Immature natural killer cell (primary cell): ENCODE measurements around the gene TMEM59. TPM values are rescaled to one million over a fixed set of nuclear protein-coding genes. Genes with fewer than 3 reads are reported as not detected.
"Not testable (repeated sequence)": the region's sequence is repeated elsewhere in the genome, so short reads cannot be mapped to it uniquely, and the experiment has no call there.

Experiments used
- DNase-seq, 3 donors: peaks; one replicate each; pipeline ENCODE4 v3.0.0; 2022; ENCODE audit warnings: mixed read lengths in 1 of 3
- H3K27ac Mint-ChIP-seq, 6 donors: one replicate each; pipeline ENCODE4 v1.8.0; 2020; ENCODE audit warnings: mixed read lengths in 6 of 6, mild to moderate bottlenecking in 5 of 6, inconsistent platforms in 4 of 6, moderate library complexity in 3 of 6
- H3K27me3 Mint-ChIP-seq, 3 donors: one replicate each; pipeline ENCODE4 v1.8.0; 2020 to 2021; ENCODE audit warnings: low read depth in 3 of 3, mild to moderate bottlenecking in 3 of 3, mixed read lengths in 3 of 3, moderate library complexity in 3 of 3, inconsistent platforms in 1 of 3
- H3K36me3 Mint-ChIP-seq, 3 donors: one replicate each; pipeline ENCODE4 v1.8.0; 2020; ENCODE audit warnings: mixed read lengths in 3 of 3, inconsistent platforms in 2 of 3, mild to moderate bottlenecking in 2 of 3
- H3K4me1 Mint-ChIP-seq, 2 donors: one replicate each; pipeline ENCODE4 v1.8.0; 2020; ENCODE audit warnings: inconsistent platforms in 2 of 2, mild to moderate bottlenecking in 2 of 2, mixed read lengths in 2 of 2, moderate library complexity in 1 of 2
- H3K4me3 Mint-ChIP-seq, 5 donors: one replicate each; pipeline ENCODE4 v1.8.0; 2020; ENCODE audit warnings: mild to moderate bottlenecking in 5 of 5, mixed read lengths in 5 of 5, inconsistent platforms in 3 of 5, moderate library complexity in 3 of 5
- H3K9me3 Mint-ChIP-seq, 6 donors: one replicate each; pipeline ENCODE4 v1.8.0; 2020; ENCODE audit warnings: mild to moderate bottlenecking in 6 of 6, mixed read lengths in 6 of 6, inconsistent platforms in 4 of 6, moderate library complexity in 3 of 6
- polyA plus RNA-seq, 3 donors: library from polyadenylated mRNA; unstranded; fragments of 300-500 nt; fragmentation: Illumina TruSeq; gene quantifications; one replicate each; pipeline ENCODE4 v1.2.3, GENCODE V29; 2021

TMEM59 gene
- polyA plus RNA-seq, 3 donors from 2014 or later, result 633 to 969 (median 938) TPM

DNA sequence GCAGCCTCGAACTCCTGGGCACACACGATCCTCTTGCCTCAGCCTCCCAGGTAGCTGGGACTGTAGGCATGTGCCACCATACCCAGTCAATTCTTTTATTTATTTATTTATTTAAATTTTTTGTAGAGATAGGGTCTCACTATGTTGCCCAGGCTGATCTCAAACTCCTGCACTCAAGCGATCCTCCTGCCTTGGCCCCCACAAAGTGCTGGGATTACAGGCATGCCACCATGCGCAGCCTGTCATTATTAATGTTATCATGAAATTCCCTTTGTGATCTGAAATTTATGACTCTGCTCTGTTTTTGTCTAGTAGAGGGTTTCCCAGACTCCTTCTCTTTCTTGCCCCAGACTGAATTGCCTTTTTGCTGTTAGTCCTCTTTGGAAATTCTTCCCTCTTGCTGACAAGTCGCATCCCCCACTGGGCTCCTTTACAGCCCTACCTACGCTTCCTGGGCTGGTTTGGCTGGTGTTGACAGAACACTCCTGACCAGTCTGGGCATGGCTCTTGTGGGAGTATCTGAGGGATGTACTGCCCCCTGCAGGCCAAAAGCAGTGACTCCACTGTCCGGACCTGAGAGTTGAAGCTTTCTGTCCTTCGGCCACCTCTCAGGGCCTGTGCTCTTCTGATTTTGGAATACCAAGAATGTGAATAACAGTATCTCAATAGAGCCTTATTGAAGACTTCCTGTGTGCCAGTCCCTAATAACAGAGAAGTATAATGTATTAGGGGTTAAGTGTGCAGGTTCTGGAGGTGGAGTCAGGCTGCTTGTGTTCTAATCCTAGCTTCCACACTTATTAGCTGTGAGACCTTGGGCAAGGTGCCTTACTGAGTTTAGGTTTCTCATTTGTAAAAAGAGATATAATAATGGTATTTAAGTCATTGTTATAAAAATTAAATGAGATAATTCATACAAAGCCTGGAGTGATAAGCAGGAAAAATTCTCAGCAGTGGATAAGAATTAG, 28.6 kb upstream of the TMEM59 start:
- DNase-seq, result peak; percentile 19 to 42 (median 34)
- Mint-ChIP-seq H3K36me3 (peaks cover 0 to 4% (median 0%) of the 10 kb centered on the region in 3 donors), H3K4me3 (no peak overlapping the region), H3K27ac (no peak overlapping the region), H3K4me1 (peaks cover 0 to 5% of the 10 kb centered on the region in 2 donors), H3K27me3 (no peaks in the 10 kb centered on the region), H3K9me3 (no peaks in the 10 kb centered on the region)

DNA sequence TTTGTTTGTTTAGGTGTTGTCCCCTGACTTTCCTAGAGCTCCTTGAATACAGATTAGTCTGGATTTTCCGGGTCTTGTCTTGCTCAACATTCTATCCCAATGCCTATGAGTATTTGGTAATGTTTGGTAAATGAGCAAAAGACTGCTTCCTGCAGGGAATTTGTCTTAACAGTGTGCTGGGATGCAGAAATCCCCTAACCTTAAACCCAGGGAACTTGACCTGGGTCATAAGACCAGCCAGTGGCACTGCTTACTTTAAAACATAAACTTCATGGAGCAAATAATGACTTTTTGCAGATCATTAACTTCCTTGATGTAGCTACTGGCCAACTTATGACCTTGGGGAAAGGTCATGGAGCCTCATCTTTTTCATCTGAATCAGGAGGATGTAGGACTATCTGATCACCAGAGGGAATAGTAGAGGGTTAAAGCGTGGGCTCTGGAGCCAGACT, 27.6 kb upstream of the TMEM59 start:
- peaks cover 0 to 4% (median 0%) of the 10 kb centered on the region in 3 donors for H3K36me3 Mint-ChIP-seq
- no peaks in the 10 kb centered on the region for H3K9me3 Mint-ChIP-seq
- no peak overlapping the region for H3K4me3 Mint-ChIP-seq
- H3K4me1 Mint-ChIP-seq, result peaks cover 0 to 5% of the 10 kb centered on the region in 2 donors
- DNase-seq, result no peak
- H3K27ac Mint-ChIP-seq, result no peak overlapping the region
- no peaks in the 10 kb centered on the region for H3K27me3 Mint-ChIP-seq

DNA sequence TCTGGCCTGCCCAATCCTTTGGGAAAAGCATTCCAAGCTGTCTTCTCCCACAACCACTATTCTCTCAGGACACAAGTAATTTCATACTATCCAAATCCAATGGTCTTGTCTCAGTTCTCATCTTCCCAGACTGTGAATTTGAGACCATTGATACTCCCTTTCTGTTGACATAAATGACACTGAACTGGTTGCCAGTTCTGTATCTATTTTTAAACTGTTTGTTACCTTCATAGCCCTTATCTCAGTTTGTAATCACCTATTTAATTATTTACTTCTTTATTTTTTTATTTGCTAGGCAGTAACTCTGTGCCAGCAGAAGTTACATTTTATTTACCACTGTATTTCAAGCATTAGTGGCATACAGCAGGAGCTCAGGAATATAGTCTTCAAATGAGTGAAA, 24.4 kb upstream of the TMEM59 start:
- no peak overlapping the region for H3K27ac Mint-ChIP-seq
- H3K27me3 Mint-ChIP-seq, result no peaks in the 10 kb centered on the region
- H3K4me3 Mint-ChIP-seq, result no peak overlapping the region
- H3K36me3 Mint-ChIP-seq, result peaks cover 0 to 4% (median 0%) of the 10 kb centered on the region in 3 donors
- DNase-seq, result no peak
- no peaks in the 10 kb centered on the region for H3K9me3 Mint-ChIP-seq
- peaks cover 0 to 5% of the 10 kb centered on the region in 2 donors for H3K4me1 Mint-ChIP-seq

DNA sequence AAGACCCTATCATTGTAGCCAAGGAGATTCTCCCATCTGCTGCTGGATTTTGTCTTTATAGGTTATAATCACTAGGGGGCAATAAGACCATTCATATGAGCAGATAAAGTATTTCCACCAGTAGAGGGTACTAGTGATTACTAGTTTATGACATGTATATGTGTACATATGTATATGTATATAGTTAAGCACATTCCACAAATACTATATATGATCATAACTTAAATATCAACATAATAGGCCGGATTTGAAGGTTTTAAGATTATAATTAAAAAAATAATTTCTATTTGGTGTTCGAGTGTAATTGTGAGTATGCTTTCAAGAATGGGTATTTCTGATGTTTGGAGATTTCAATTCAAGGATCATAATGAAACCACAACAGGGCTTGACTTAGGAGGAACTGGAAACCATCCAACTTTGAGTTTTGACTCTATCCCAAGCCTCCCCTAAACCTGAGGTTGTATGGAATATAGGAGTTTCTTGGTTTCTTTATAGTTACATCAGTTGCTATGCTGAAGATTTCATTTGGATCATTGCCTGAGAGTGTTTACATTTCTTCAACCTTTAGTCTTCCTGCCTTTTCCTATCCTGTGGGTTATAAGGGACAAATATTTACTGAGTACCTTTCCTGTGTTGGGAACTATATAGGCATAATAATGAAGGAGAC, 17.3 kb upstream of the TMEM59 start:
- Mint-ChIP-seq H3K4me1 (no peaks in the 10 kb centered on the region), H3K4me3 (no peak overlapping the region), H3K27me3 (no peaks in the 10 kb centered on the region), H3K36me3 (peaks cover 3 to 7% (median 4%) of the 10 kb centered on the region in 3 donors), H3K9me3 (no peaks in the 10 kb centered on the region), H3K27ac (peak overlapping the region in 1 of 6 donors; percentile 61)
- peak; percentile 42 to 59 (median 45) for DNase-seq

DNA sequence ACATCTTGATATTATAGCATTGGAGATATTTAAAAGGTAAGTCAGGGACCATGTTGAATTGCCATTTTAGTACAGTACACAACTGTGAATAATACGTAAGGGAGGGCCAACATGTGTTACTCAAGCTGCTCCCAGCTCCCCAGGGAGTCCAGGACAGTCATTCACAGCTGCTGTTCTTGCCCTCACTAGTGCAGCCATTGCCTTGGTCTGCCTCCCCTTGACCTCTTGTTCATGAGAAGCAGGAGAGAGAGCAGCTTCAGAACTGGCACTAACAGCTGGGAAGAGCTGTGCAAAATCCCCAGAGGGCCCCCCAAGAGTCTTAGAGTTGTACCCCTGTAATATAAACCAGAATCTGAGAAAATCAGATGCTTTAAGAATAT, 16.8 kb upstream of the TMEM59 start:
- Mint-ChIP-seq H3K36me3 (peaks cover 4 to 8% (median 7%) of the 10 kb centered on the region in 3 donors), H3K27me3 (no peaks in the 10 kb centered on the region), H3K4me1 (no peaks in the 10 kb centered on the region), H3K27ac (no peak overlapping the region), H3K9me3 (no peaks in the 10 kb centered on the region), H3K4me3 (no peak overlapping the region)
- DNase-seq, result no peak

DNA sequence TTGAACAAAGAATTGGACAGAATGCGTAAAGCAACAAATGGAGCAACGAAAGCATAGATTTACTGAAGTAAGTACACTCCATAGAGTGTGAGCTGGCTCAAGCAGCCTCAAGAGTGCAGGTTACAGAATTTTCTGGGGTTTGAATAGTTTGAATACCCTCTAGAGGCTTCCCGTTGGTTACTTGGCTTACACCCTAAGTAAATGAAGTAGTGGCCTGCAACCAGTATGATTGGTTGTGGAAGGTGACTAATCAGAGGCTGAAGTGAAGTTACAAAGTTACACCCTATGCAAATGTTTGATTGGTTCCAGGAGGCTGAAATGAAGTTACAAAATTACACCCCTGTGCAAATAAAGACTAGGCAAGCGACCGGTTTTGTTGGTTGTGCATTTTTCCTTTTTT, 11.3 kb upstream of the TMEM59 start:
- DNase-seq, result no peak
- Mint-ChIP-seq H3K36me3 (peaks cover 5 to 15% (median 5%) of the 10 kb centered on the region in 3 donors), H3K27ac (no peak overlapping the region), H3K4me3 (no peak overlapping the region), H3K4me1 (no peaks in the 10 kb centered on the region), H3K9me3 (no peaks in the 10 kb centered on the region), H3K27me3 (no peaks in the 10 kb centered on the region)

DNA sequence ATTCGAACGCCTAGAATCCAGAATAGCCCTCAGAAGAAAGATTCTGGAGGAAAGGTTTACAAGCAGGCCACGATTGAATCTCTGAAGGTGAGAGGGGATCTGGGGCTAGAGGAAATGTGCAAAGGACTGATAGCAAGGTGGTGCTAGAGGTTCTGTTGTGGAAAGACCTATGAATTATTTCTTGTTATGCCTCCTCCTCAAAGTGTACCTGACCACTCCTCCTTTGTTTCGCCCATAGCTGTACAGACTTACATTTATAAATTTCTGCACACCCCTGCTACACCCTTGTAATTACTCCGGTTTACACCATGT, 1.4 kb upstream of the TMEM59 start:
- DNase-seq, result no peak
- Mint-ChIP-seq H3K9me3 (no peaks in the 10 kb centered on the region), H3K27ac (peak overlapping the region in 1 of 6 donors; percentile 74), H3K4me3 (no peak overlapping the region), H3K36me3 (peaks cover 7 to 12% (median 11%) of the 10 kb centered on the region in 3 donors), H3K27me3 (no peaks in the 10 kb centered on the region), H3K4me1 (peaks cover 21 to 27% of the 10 kb centered on the region in 2 donors)

DNA sequence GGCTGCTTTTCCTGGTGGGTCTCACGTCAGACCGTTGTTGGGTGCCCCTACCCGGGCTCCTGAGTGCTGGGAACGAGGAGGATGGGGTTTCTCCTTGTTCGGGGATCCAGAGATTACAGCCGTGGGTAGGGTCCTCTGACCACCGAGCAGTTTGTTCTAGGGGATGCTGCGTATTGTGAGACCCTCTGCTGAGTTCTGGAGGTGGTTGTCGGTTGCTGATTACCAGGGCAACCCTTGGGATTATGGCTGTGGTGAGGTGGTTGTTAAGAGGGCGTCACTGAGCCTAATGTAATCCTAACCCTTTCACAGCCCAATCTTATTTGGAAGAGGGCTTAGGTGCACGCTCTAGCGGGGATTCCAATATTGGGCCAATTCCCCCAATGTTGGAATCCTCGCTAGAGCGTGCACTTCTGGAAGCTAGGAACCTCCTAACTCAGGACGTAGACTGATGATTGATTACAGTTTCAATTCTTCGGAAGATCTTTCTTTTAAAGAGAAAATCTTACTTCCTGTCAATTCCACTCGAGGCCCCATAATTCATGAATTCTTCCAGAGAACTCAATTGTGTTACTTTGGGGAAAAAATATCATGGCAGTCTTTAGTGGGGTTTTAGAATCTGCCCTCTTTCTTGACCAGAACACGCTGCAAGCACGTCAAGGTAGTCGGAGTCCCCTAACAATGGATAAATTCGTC, 887 bp upstream of the TMEM59 start:
- Mint-ChIP-seq H3K36me3 (peaks cover 6 to 11% (median 10%) of the 10 kb centered on the region in 3 donors), H3K9me3 (no peaks in the 10 kb centered on the region), H3K4me3 (no peak overlapping the region), H3K27ac (peak overlapping the region in 1 of 6 donors; percentile 74), H3K27me3 (no peaks in the 10 kb centered on the region), H3K4me1 (peaks cover 22 to 32% of the 10 kb centered on the region in 2 donors)
- peak in 1 of 3 donors; percentile 4 for DNase-seq

DNA sequence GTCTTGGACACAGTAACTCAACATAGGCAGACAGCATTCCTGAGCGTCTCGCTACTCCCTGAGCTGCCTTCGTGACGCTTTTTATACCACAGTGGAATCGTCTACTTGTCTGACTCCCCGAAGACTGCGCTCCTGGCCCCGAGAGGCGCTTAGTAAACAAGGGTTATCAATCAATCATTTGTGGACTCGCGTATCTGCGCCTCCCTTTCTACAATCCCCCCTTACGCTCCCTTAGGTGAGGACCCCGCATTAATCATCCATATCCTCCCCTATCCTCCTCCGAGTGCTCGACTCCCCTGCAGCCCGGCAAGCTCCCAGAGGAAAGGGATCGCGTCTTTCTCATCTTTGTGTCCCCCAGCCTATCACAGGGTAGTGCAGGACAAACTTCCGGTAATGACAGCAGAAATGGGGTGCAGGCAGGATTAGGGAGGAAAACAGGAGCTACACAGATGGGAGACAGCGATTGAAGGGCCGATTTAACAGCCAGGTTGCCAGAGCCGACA, 522 bp downstream of the TMEM59 start:
- no peaks in the 10 kb centered on the region for H3K9me3 Mint-ChIP-seq
- no peak overlapping the region for H3K4me3 Mint-ChIP-seq
- no peak overlapping the region for H3K27ac Mint-ChIP-seq
- peak in 1 of 3 donors; percentile 39 for DNase-seq
- H3K36me3 Mint-ChIP-seq, result peaks cover 3 to 7% (median 5%) of the 10 kb centered on the region in 3 donors
- H3K27me3 Mint-ChIP-seq, result no peaks in the 10 kb centered on the region
- H3K4me1 Mint-ChIP-seq, result peaks cover 32 to 40% of the 10 kb centered on the region in 2 donors

DNA sequence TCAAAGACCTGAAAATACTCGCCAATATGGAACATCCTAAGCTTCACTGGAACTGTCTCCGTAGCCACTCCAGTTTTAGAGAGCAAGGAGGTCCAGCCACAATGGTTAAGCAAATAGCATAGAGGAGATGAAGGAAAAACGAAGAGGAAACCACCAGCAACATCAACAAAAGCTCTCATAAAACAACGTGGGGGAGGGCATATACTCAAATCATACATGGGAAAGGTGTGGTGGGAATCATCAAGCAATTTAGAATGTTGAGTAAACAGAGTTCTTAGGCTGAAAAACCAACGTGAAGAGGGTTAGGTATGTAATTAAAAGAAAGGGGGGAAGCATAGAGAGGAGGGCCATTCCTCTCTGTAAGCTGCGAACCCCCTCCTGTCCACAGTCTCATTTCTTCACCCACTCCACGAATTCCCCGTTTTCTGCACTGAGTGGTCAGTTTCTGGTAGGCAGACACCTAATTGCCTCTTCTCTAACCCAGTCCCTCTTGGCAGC, 1.0 kb downstream of the TMEM59 start:
- Mint-ChIP-seq H3K9me3 (no peaks in the 10 kb centered on the region), H3K4me1 (peaks cover 37 to 45% of the 10 kb centered on the region in 2 donors), H3K27ac (no peak overlapping the region), H3K36me3 (peaks cover 0 to 4% (median 3%) of the 10 kb centered on the region in 3 donors), H3K27me3 (no peaks in the 10 kb centered on the region), H3K4me3 (no peak overlapping the region)
- DNase-seq, result no peak

DNA sequence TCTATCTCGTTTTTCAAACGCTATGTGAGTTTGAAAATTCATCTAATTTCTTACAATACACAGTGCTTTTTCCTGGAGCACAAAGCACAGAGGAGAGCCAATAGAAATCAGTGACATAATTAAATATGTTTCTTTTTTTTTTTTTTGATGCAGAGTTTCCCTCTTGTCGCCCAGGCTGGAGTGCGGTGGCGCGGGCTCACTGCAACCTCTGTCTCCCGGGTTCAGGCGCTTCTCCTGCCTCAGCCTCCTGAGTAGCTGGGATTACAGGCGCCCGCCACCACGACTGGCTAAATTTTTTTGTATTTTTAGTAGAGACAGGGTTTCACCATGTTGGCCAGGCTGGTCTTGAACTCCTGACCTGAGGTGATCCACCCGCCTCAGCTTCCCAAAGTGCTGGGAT, 2.6 kb downstream of the TMEM59 start:
- peaks cover 36 to 57% of the 10 kb centered on the region in 2 donors for H3K4me1 Mint-ChIP-seq
- not testable (repeated sequence) for H3K4me3 Mint-ChIP-seq, DNase-seq

DNA sequence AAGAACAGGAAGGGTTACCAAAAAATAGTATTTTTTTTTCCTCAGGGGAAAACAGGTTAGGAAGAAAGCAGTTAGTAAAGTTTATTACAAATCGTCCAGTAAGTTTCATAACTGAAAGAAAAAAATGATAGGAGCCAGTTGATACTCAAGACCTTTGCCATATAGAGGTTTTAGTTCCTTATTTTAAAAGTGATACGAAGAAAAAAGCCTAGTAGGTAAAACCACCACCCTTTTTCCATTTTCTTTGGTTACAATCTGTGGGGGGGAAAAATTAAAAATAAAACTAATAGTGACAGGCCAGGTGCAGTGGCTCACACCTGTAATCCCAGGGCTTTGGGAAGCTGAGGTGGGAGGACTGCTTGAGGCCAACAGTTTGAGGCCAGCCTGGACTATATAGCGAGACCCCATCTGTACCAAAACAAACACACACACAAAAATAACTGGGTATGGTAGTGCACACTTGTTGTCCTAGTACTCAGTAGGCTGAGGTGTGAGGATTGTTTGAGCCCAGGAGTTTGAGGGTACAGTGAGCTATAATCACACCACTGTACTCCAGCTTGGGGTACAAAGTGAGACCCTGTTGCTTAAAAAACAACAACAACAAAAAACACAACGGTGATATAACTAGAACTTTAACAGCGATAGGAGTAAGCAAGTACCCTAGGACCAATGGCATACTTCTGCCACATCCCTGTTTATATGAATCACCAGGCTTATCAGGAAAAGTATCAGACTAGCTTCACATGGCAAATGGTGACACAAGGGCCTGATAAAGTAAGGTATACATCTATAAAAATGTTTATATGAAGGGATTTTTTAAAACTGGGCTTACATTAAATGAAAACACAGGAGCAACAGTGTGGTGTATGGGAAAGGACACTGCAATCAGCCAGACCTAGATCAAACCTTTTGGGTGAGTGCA, 5.4 kb downstream of the TMEM59 start:
- Mint-ChIP-seq H3K36me3 (peaks cover 0 to 10% (median 7%) of the 10 kb centered on the region in 3 donors), H3K27ac (peak overlapping the region in 3 of 6 donors; percentile 57 to 64 (median 58)), H3K9me3 (no peaks in the 10 kb centered on the region), H3K4me3 (peak overlapping the region in 1 of 5 donors; percentile 1), H3K27me3 (no peaks in the 10 kb centered on the region), H3K4me1 (peaks cover 31 to 57% of the 10 kb centered on the region in 2 donors)
- DNase-seq, result no peak

More for the DNA sequence above, 2.6 kb downstream of the TMEM59 start:
- not testable (repeated sequence) for H3K27me3 Mint-ChIP-seq, H3K9me3 Mint-ChIP-seq, H3K36me3 Mint-ChIP-seq, H3K27ac Mint-ChIP-seq
